Neural progenitor cell (in vitro differentiated cells): ENCODE measurements around the gene MATN1. TPM values are rescaled to one million over a fixed set of nuclear protein-coding genes. Genes with fewer than 3 reads are reported as not detected.

Experiments
- DNase-seq: peaks from one replicate; pipeline ENCODE4 v3.0.0-alpha.2; 2016; ENCODE audit warnings: low spot score
- H2AFZ ChIP-seq: fragments of 200-600 bp; sonication (generic); replicated peaks from 2 replicates; pipeline ENCODE4 v1.6.1; 2016; ENCODE audit warnings: antibody characterized with exemption
- H3F3A ChIP-seq: fragments of 200-600 bp; sonication (generic); 2 replicates; pipeline ENCODE4 v1.6.1; 2016; ENCODE audit warnings: antibody characterized with exemption, low read depth
- H3K27ac ChIP-seq: fragments of 200-600 bp; sonication (generic); 2 replicates; pipeline ENCODE4 v1.5.1; 2016; ENCODE audit warnings: mild to moderate bottlenecking
- H3K27me3 ChIP-seq: fragments of 200-600 bp; sonication (generic); 2 replicates; pipeline ENCODE4 v1.6.1; 2016; ENCODE audit warnings: mild to moderate bottlenecking, moderate library complexity
- H3K36me3 ChIP-seq: fragments of 200-600 bp; sonication (generic); 2 replicates; pipeline ENCODE4 v1.5.1; 2016
- H3K4me1 ChIP-seq: fragments of 200-600 bp; sonication (generic); 2 replicates; pipeline ENCODE4 v1.6.1; 2016; ENCODE audit warnings: mixed run types
- H3K4me2 ChIP-seq: fragments of 200-600 bp; sonication (generic); 2 replicates; pipeline ENCODE4 v1.6.1; 2016
- H3K4me3 ChIP-seq: fragments of 200-600 bp; sonication (generic); 2 replicates; pipeline ENCODE4 v1.5.1; 2016
- H3K79me2 ChIP-seq: fragments of 200-600 bp; sonication (generic); 2 replicates; pipeline ENCODE4 v1.6.1; 2016; ENCODE audit warnings: low read depth
- H3K9ac ChIP-seq: fragments of 200-600 bp; sonication (generic); 2 replicates; pipeline ENCODE4 v1.6.1; 2016
- H3K9me3 ChIP-seq: fragments of 200-600 bp; sonication (generic); 2 replicates; pipeline ENCODE4 v1.5.1; 2016; ENCODE audit warnings: low read depth
- H4K20me1 ChIP-seq: fragments of 200-600 bp; sonication (generic); 2 replicates; pipeline ENCODE4 v1.6.1; 2016; ENCODE audit warnings: low read depth
- H3K27ac Mint-ChIP-seq: 3 replicates; pipeline ENCODE4 v1.8.0; 2021; ENCODE audit warnings: mixed read lengths
- H3K27me3 Mint-ChIP-seq: 2 replicates; pipeline ENCODE4 v1.8.0; 2022; ENCODE audit warnings: low read depth, mild to moderate bottlenecking, inconsistent platforms, moderate library complexity, mixed read lengths; ENCODE audit not compliant: insufficient read depth
- H3K36me3 Mint-ChIP-seq: 3 replicates; pipeline ENCODE4 v1.8.0; 2021; ENCODE audit warnings: mixed read lengths
- H3K4me1 Mint-ChIP-seq: 3 replicates; pipeline ENCODE4 v1.8.0; 2021; ENCODE audit warnings: mixed read lengths
- H3K4me3 Mint-ChIP-seq: 3 replicates; pipeline ENCODE4 v1.8.0; 2021; ENCODE audit warnings: mild to moderate bottlenecking, moderate library complexity, mixed read lengths
- H3K9me3 Mint-ChIP-seq: 3 replicates; pipeline ENCODE4 v1.8.0; 2020; ENCODE audit warnings: mixed read lengths
- EZH2 ChIP-seq: fragments of 200-600 bp; sonication (generic); IDR thresholded peaks from 2 replicates; pipeline ENCODE4 v1.6.1; 2017; ENCODE audit warnings: antibody characterized with exemption, mild to moderate bottlenecking, moderate library complexity
- EZH2phosphoT487 ChIP-seq: fragments of 200-600 bp; sonication (generic); IDR thresholded peaks from 2 replicates; pipeline ENCODE4 v1.6.1; 2017; ENCODE audit warnings: antibody characterized with exemption
- total RNA-seq: library from RNA; depleted of rRNA; stranded (reverse); fragments of >200 nt; gene quantifications from 2 replicates; pipeline ENCODE4 v1.2.3, GENCODE V29; 2015; ENCODE audit warnings: low replicate concordance
- TF ChIP-seq, protein P1 (sequence below): fragments of 200-600 bp; sonication (generic); IDR thresholded peaks from 2 replicates; pipeline ENCODE4 v1.5.1; 2017; ENCODE audit warnings: antibody characterized with exemption, mild to moderate bottlenecking

MATN1 gene
- total RNA-seq, 1 donor from 2014 or later = not detected

DNA sequence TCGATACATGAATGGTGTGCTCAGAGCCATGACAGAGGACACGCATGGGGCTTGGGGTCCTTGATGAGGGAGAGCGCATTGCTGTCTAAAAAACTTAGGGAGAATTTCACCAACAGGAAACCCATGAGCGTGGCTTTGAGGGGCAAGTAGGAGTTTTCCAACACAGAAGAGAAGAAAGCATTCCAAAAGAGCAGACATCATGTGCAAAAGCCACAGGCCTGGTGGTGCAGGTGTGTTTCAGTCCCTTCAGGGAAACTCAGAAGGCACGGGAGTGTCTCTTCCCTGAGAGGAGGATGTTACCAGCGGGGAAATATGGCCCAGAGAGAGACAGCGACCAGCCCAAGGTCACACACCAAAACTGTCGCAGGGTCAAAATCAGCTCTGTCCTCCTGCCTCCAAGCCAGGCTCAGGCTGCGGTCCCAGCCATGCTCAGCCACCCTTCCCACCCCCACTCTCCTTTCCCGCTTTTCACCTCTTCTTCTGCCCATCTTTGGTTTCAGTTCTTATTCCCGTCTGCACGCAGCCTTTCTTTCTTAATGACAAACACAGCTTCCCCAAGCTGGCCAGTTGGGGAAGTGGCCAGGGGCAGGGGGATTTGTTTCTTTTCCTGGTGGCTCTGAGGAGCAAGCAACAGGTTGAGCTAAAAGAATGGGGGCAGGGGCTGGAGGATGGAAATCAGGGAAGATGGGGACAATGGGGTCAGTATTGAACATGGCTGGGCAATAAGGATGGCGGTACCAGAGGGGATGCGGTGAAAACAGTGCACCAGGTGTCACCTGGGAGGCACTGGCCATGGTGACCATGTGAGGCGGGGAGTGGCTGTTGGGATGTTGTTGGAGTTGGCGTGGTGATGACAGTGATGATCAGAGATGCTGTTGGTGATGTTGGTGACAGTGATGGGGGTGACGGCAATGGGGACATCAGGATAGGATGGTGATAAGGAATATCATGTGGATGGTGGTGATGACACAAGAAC lies 23.9 kb upstream of the MATN1 start:
- H3K27me3 ChIP-seq = no peaks in the 10 kb centered on the region
- no peak overlapping the region for H3K9ac ChIP-seq
- H3K27ac Mint-ChIP-seq = peak overlapping the region; percentile 80
- H3K4me3 ChIP-seq = no peak overlapping the region
- H3K9me3 Mint-ChIP-seq = no peaks in the 10 kb centered on the region
- no peak overlapping the region for H3K4me3 Mint-ChIP-seq
- H3K36me3 ChIP-seq = no peaks in the 10 kb centered on the region
- no peak overlapping the region for H3K27ac ChIP-seq
- no peaks in the 10 kb centered on the region for H3K79me2 ChIP-seq
- H2AFZ ChIP-seq = no peak overlapping the region
- H3K9me3 ChIP-seq = no peaks in the 10 kb centered on the region
- no peaks in the 10 kb centered on the region for H3K36me3 Mint-ChIP-seq
- no peak for DNase-seq
- no peaks in the 10 kb centered on the region for H3F3A ChIP-seq
- TF ChIP-seq, protein P1, sequence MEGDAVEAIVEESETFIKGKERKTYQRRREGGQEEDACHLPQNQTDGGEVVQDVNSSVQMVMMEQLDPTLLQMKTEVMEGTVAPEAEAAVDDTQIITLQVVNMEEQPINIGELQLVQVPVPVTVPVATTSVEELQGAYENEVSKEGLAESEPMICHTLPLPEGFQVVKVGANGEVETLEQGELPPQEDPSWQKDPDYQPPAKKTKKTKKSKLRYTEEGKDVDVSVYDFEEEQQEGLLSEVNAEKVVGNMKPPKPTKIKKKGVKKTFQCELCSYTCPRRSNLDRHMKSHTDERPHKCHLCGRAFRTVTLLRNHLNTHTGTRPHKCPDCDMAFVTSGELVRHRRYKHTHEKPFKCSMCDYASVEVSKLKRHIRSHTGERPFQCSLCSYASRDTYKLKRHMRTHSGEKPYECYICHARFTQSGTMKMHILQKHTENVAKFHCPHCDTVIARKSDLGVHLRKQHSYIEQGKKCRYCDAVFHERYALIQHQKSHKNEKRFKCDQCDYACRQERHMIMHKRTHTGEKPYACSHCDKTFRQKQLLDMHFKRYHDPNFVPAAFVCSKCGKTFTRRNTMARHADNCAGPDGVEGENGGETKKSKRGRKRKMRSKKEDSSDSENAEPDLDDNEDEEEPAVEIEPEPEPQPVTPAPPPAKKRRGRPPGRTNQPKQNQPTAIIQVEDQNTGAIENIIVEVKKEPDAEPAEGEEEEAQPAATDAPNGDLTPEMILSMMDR = no peak
- H3K4me2 ChIP-seq = no peak overlapping the region
- peaks cover 9% of the 10 kb centered on the region for H3K27me3 Mint-ChIP-seq
- peaks cover 12% of the 10 kb centered on the region for H3K4me1 Mint-ChIP-seq
- H4K20me1 ChIP-seq = no peaks in the 10 kb centered on the region
- H3K4me1 ChIP-seq = peaks cover 4% of the 10 kb centered on the region

DNA sequence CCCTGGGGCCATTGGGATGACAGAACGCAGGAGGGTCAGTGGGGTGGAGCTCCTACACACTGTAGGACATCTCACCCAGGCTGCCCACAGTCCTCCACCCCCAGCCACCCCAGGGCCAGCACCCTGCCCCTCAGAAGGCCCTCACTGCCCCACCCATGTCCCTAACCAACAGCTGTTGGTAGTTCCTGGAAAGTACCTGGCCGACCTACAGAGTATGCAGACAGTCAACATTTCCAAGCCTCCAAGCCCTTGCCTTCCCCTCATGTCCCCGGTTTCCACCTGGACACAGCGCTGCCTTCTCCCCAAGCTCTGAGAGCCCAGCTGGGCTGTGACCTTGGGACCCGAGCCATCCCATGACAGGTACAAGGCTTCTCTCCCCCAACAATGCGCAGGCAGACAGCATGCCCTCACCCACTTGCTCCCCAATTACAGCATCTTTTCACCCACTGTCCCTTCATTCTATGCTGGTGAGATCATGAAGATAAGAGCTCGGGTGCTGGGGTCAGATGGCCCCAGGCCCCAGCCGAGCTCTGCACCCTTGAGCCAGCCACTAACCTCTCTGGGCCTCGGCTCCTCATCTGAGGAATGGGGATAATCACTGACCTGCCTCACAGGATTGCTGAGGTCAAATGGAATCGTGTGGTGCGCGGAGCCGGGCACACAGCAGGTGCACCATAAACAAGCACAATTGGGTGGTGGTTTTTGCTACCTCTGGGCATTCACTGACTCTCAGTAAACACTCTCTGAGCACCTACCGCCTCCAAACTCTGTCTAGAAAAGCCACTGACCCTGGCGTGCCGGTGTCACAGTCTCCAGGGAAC lies 23.0 kb upstream of the MATN1 start:
- no peaks in the 10 kb centered on the region for H3K27me3 ChIP-seq
- H3K27ac Mint-ChIP-seq = peak overlapping the region; percentile 30
- H3K4me3 Mint-ChIP-seq = no peak overlapping the region
- H4K20me1 ChIP-seq = no peaks in the 10 kb centered on the region
- H3K27ac ChIP-seq = no peak overlapping the region
- H3K9me3 ChIP-seq = no peaks in the 10 kb centered on the region
- no peak for DNase-seq
- H3K9ac ChIP-seq = no peak overlapping the region
- H3K36me3 Mint-ChIP-seq = no peaks in the 10 kb centered on the region
- H3K4me1 ChIP-seq = peaks cover 4% of the 10 kb centered on the region
- TF ChIP-seq, protein P1 = no peak
- TF ChIP-seq EZH2 = no peak
- no peak for TF ChIP-seq EZH2phosphoT487
- no peak overlapping the region for H3K4me3 ChIP-seq
- peaks cover 12% of the 10 kb centered on the region for H3K4me1 Mint-ChIP-seq
- H3K9me3 Mint-ChIP-seq = no peaks in the 10 kb centered on the region
- no peaks in the 10 kb centered on the region for H3K36me3 ChIP-seq
- H2AFZ ChIP-seq = no peak overlapping the region
- H3K27me3 Mint-ChIP-seq = peaks cover 7% of the 10 kb centered on the region
- H3K4me2 ChIP-seq = no peak overlapping the region
- H3K79me2 ChIP-seq = no peaks in the 10 kb centered on the region
- no peaks in the 10 kb centered on the region for H3F3A ChIP-seq

DNA sequence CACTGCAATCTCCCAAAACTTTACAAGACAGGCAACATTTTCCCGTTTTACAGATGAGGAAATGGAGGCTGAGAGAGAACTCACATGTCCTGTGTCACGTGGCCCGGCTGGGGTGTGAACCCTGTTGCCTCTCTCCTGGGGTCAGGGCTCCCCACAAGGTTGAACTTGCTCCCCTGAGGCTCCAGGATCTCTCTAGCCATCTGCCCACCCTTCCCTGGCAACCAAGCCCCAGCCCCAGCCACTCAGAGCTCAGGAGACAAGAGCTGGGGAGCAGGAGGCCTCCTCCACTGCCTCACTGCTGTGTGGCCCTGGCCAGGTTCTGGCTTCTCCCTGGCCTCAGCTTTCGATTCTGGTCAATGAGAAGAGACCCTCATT lies 22.4 kb upstream of the MATN1 start:
- Mint-ChIP-seq H3K36me3 (no peaks in the 10 kb centered on the region), H3K4me3 (no peak overlapping the region), H3K27me3 (peaks cover 7% of the 10 kb centered on the region), H3K9me3 (no peaks in the 10 kb centered on the region), H3K4me1 (peaks cover 16% of the 10 kb centered on the region), H3K27ac (no peak overlapping the region)
- H3F3A ChIP-seq = no peaks in the 10 kb centered on the region
- no peaks in the 10 kb centered on the region for H3K9me3 ChIP-seq
- no peak overlapping the region for H3K4me2 ChIP-seq
- no peaks in the 10 kb centered on the region for H3K79me2 ChIP-seq
- no peaks in the 10 kb centered on the region for H3K36me3 ChIP-seq
- no peaks in the 10 kb centered on the region for H3K27me3 ChIP-seq
- no peak for TF ChIP-seq EZH2
- TF ChIP-seq, protein P1 = no peak
- no peak overlapping the region for H2AFZ ChIP-seq
- H3K27ac ChIP-seq = no peak overlapping the region
- no peak overlapping the region for H3K4me3 ChIP-seq
- no peaks in the 10 kb centered on the region for H4K20me1 ChIP-seq
- DNase-seq = no peak
- H3K4me1 ChIP-seq = peaks cover 4% of the 10 kb centered on the region
- H3K9ac ChIP-seq = no peak overlapping the region
